Breast epithelium (tissue), 4 donors: ENCODE data around the gene FAF1. TPM values are rescaled to one million over a fixed set of nuclear protein-coding genes. Genes with fewer than 3 reads are reported as not detected.

Experiments
- DNase-seq, 2 donors: peaks; one replicate each; pipeline ENCODE4 v3.0.0-alpha.2; 2019; ENCODE audit warnings: low spot score in 2 of 2
- H3K27ac ChIP-seq, 2 donors: fragments of 200-600 bp; sonication (generic) in 1 of 2; one replicate each; pipeline ENCODE4 v1.5.1; 2016 to 2019; ENCODE audit warnings: mild to moderate bottlenecking in 1 of 2
- H3K27me3 ChIP-seq, 2 donors: fragments of 200-600 bp; sonication (generic) in 1 of 2; one replicate each; pipeline versions ENCODE4 v1.5.1 to v1.6.0; 2017 to 2019; ENCODE audit warnings: control low read depth in 1 of 2, mild to moderate bottlenecking in 1 of 2
- H3K36me3 ChIP-seq: fragments of 200-600 bp; one replicate; pipeline ENCODE4 v1.5.1; 2019
- H3K4me1 ChIP-seq, 2 donors: fragments of 200-600 bp; sonication (generic); one replicate each; pipeline ENCODE4 v1.5.1; 2016 to 2019; ENCODE audit warnings: control low read depth in 1 of 2
- H3K4me3 ChIP-seq, 3 donors: fragments of 200-600 bp; sonication (generic); 1 replicate in 2 of 3; 2 replicates in 1 of 3; pipeline ENCODE4 v1.5.1; 2016 to 2019; ENCODE audit warnings: mild to moderate bottlenecking in 3 of 3, moderate library complexity in 2 of 3
- H3K9me3 ChIP-seq, 2 donors: fragments of 200-600 bp; sonication (generic) in 1 of 2; one replicate each; pipeline ENCODE4 v1.5.1; 2016 to 2019; ENCODE audit warnings: control low read depth in 1 of 2
- POLR2A ChIP-seq: fragments of 450-650 bp; IDR thresholded peaks from one replicate; pipeline ENCODE4 v1.6.1; 2016; ENCODE audit warnings: antibody characterized with exemption, mild to moderate bottlenecking, moderate library complexity
- POLR2AphosphoS5 ChIP-seq, 3 donors: sonication (generic); formaldehyde crosslinking; IDR thresholded peaks; one replicate each; pipeline ENCODE4 v1.6.1; 2017; ENCODE audit warnings: antibody characterized with exemption in 3 of 3
- intact Hi-C: fragments of 100-400 bp; cut with DNase I; formaldehyde crosslinking; loops from one replicate; pipeline ENCODE4 v1.15.1; 2023; ENCODE audit warnings: low total_unique reads
- total RNA-seq, 3 donors: library from RNA; depleted of rRNA; stranded (reverse); fragments of >200 nt; gene quantifications; one replicate each; pipeline ENCODE4 v1.1.0, GENCODE V29; 2016
- TF ChIP-seq, protein P1 (sequence below), 3 donors: fragments of 450-650 bp; IDR thresholded peaks; one replicate each; pipeline ENCODE4 v1.5.1; 2016 to 2017; ENCODE audit warnings: antibody characterized with exemption in 3 of 3, mild to moderate bottlenecking in 3 of 3, moderate library complexity in 3 of 3

FAF1 gene
- total RNA-seq, 3 donors from 2014 or later = 34.9 to 58.2 (median 42.0) TPM

DNA sequence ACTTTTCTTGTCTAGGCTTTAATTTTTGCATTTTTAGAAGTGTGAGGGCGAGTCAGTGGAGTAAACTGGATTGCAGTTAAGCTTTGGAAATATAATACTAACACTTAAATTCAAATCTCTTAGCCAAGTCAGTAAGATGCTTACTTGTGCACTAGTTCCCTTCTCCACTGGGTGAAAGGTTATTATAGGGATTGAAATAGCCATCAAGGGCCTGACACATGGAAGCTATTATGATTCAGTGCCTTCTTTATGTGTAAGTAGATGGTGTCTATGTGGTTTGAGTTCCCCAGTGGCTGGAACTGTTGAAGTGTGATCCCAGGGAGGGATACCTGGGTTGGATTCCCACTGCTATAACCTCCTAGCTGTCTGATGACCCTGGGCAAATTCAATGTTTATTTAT is 512.1 kb downstream of the FAF1 start:
- no peak overlapping the region for H3K27ac ChIP-seq
- H3K4me1 ChIP-seq = no peaks in the 10 kb centered on the region
- no peaks in the 10 kb centered on the region for H3K36me3 ChIP-seq
- H3K9me3 ChIP-seq = no peaks in the 10 kb centered on the region
- H3K4me3 ChIP-seq = no peak overlapping the region
- intact Hi-C loops = no loop called here
- H3K27me3 ChIP-seq = no peaks in the 10 kb centered on the region
- TF ChIP-seq POLR2AphosphoS5 (IDR thresholded peaks at IDR 0.05) (no peak), POLR2A (no peak)
- TF ChIP-seq, protein P1, sequence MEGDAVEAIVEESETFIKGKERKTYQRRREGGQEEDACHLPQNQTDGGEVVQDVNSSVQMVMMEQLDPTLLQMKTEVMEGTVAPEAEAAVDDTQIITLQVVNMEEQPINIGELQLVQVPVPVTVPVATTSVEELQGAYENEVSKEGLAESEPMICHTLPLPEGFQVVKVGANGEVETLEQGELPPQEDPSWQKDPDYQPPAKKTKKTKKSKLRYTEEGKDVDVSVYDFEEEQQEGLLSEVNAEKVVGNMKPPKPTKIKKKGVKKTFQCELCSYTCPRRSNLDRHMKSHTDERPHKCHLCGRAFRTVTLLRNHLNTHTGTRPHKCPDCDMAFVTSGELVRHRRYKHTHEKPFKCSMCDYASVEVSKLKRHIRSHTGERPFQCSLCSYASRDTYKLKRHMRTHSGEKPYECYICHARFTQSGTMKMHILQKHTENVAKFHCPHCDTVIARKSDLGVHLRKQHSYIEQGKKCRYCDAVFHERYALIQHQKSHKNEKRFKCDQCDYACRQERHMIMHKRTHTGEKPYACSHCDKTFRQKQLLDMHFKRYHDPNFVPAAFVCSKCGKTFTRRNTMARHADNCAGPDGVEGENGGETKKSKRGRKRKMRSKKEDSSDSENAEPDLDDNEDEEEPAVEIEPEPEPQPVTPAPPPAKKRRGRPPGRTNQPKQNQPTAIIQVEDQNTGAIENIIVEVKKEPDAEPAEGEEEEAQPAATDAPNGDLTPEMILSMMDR (IDR thresholded peaks at IDR 0.05) = no peak
- no peak for DNase-seq

GRCh38 chr1:50441183-50441582 is 518.9 kb downstream of the FAF1 start:
- TF ChIP-seq POLR2AphosphoS5 (IDR thresholded peaks at IDR 0.05) (no peak), POLR2A (no peak)
- TF ChIP-seq, protein P1 (IDR thresholded peaks at IDR 0.05) = no peak
- intact Hi-C loops = no loop called here
- Histone ChIP-seq H3K36me3 (no peaks in the 10 kb centered on the region), H3K4me1 (no peaks in the 10 kb centered on the region), H3K27me3 (no peaks in the 10 kb centered on the region), H3K9me3 (no peaks in the 10 kb centered on the region), H3K4me3 (no peak overlapping the region), H3K27ac (no peak overlapping the region)
- no peak for DNase-seq

DNA sequence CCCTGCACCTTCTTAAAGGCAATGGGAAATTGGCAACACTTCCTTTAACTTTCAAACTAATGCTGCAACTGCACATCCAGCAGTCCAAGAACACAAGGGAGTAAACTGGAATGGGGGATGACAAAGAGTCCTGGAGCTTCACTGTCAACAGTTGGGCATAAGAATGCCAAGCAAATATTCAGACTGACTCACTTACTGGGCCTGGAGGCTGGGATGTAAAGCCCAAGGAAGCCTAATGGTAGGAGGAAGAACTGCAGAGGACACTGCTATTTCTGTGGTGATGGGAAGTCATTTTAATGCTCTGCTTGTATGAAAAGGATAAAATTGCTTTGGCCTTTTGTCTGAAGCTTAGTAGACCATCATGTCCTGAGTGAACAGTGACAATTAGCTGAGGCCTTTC is 521.1 kb downstream of the FAF1 start:
- no peak for TF ChIP-seq POLR2AphosphoS5 (IDR thresholded peaks at IDR 0.05)
- TF ChIP-seq POLR2A = no peak
- TF ChIP-seq, protein P1 (IDR thresholded peaks at IDR 0.05) = no peak
- DNase-seq = no peak
- Histone ChIP-seq H3K4me3 (no peak overlapping the region), H3K27me3 (no peaks in the 10 kb centered on the region), H3K27ac (no peak overlapping the region), H3K4me1 (no peaks in the 10 kb centered on the region), H3K9me3 (no peaks in the 10 kb centered on the region), H3K36me3 (no peaks in the 10 kb centered on the region)
- intact Hi-C loops = no loop called here

DNA sequence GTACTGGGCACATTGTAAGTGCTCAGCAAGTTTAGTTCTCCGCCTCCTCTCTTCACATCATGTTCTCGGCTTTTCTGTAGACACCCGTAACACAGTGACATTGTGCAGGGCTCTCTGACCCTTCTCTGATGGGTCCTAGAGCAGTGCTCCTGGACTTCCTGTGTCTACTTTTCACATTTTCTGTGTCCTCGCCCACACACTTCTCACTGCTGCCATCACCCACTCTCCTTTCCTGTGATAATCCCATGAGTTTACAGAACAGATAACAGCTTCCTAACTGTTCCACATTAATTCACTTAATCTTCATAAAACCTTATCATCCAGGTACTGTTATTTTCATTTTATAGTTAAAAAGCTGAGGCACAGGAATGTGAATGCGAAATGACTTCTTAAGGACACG is 523.6 kb downstream of the FAF1 start:
- Histone ChIP-seq H3K36me3 (no peaks in the 10 kb centered on the region), H3K4me1 (no peaks in the 10 kb centered on the region), H3K27ac (no peak overlapping the region), H3K9me3 (no peaks in the 10 kb centered on the region), H3K27me3 (peaks cover 0 to 13% of the 10 kb centered on the region in 2 donors), H3K4me3 (no peak overlapping the region)
- TF ChIP-seq POLR2AphosphoS5 (IDR thresholded peaks at IDR 0.05) (no peak), POLR2A (no peak)
- TF ChIP-seq, protein P1 (IDR thresholded peaks at IDR 0.05) = no peak
- DNase-seq = no peak
- intact Hi-C loops = no loop called here

GRCh38 chr1:50430010-50430405 is 530.1 kb downstream of the FAF1 start:
- H3K27ac ChIP-seq = no peak overlapping the region
- no peak for DNase-seq
- TF ChIP-seq, protein P1 (IDR thresholded peaks at IDR 0.05) = no peak
- TF ChIP-seq POLR2A = no peak
- TF ChIP-seq POLR2AphosphoS5 (IDR thresholded peaks at IDR 0.05) = no peak
- H3K4me3 ChIP-seq = no peak overlapping the region
- intact Hi-C loops = no loop called here
- H3K9me3 ChIP-seq = no peaks in the 10 kb centered on the region
- peaks cover 6 to 78% of the 10 kb centered on the region in 2 donors for H3K27me3 ChIP-seq
- H3K4me1 ChIP-seq = no peaks in the 10 kb centered on the region
- H3K36me3 ChIP-seq = no peaks in the 10 kb centered on the region
